A549 (cell line): Measurements from ENCODE around the gene CADM1.

Experiments used
- CEBPB ChIP-seq, 2 experiments: fragments of >200 bp in 1 of 2; sonication (Bioruptor Twin) in 1 of 2; formaldehyde crosslinking in 1 of 2; IDR thresholded peaks; 2 replicates each; pipeline ENCODE4 v1.6.1; 2012 to 2016
- CHD2 ChIP-seq: fragments of 150-350 bp; IDR thresholded peaks from 2 replicates; pipeline ENCODE4 v1.6.1; 2014; ENCODE audit warnings: low read length; ENCODE audit not compliant: partially characterized antibody
- CTCF ChIP-seq: fragments of >200 bp; sonication (Bioruptor Twin); formaldehyde crosslinking; IDR thresholded peaks from 3 replicates; pipeline ENCODE4 v1.5.1; 2016
- HDAC2 ChIP-seq: fragments of 200-600 bp; sonication (generic); IDR thresholded peaks from 2 replicates; pipeline ENCODE4 v1.6.1; 2016
- HMGXB4 ChIP-seq: fragments of 250-450 bp; sonication (Bioruptor Pico); IDR thresholded peaks from 2 replicates; pipeline ENCODE4 v1.5.0; 2021; ENCODE audit warnings: mild to moderate bottlenecking, moderate library complexity, borderline replicate concordance
- HOXA7 ChIP-seq: fragments of 250-450 bp; sonication (Bioruptor Pico); IDR thresholded peaks from 2 replicates; pipeline ENCODE4 v1.5.0; 2020; ENCODE audit warnings: mild to moderate bottlenecking, moderate library complexity
- MAX ChIP-seq: IDR thresholded peaks from 2 replicates; pipeline ENCODE4 v1.6.1; 2012
- NFE2L2 ChIP-seq: fragments of 150-350 bp; conservative IDR thresholded peaks from 2 replicates; pipeline ENCODE4 v1.6.1; 2014; ENCODE audit warnings: low read length
- PBX3 ChIP-seq: IDR thresholded peaks from 2 replicates; pipeline ENCODE4 v1.6.1; 2012
- POLR2A ChIP-seq: IDR thresholded peaks from 2 replicates; pipeline ENCODE4 v1.6.1; 2012; ENCODE audit warnings: mild to moderate bottlenecking, low read length
- RAD21 ChIP-seq, 2 experiments: fragments of >200 bp in 1 of 2; sonication (Bioruptor Twin) in 1 of 2; formaldehyde crosslinking in 1 of 2; IDR thresholded peaks in 1 of 2; conservative IDR thresholded peaks in 1 of 2; 2 replicates in 1 of 2; 3 replicates in 1 of 2; pipeline ENCODE4 v1.6.1; 2012 to 2018; ENCODE audit warnings: inconsistent platforms in 1 of 2
- SMC3 ChIP-seq: fragments of >200 bp; sonication (Bioruptor Twin); formaldehyde crosslinking; IDR thresholded peaks from 3 replicates; pipeline ENCODE4 v1.6.1; 2018; ENCODE audit warnings: inconsistent platforms
- TFCP2L1 ChIP-seq: fragments of 250-450 bp; sonication (Bioruptor Pico); IDR thresholded peaks from 2 replicates; pipeline ENCODE4 v1.5.0; 2021; ENCODE audit warnings: mild to moderate bottlenecking
- TP53 ChIP-seq: fragments of 250-450 bp; sonication (Bioruptor Pico); IDR thresholded peaks from 2 replicates; pipeline ENCODE4 v1.5.0; 2021; ENCODE audit warnings: mild to moderate bottlenecking, moderate library complexity

GRCh38 chr11:115314330-115314920 is 189.8 kb downstream of the CADM1 start:
- TF ChIP-seq POLR2A = no peak
- no peak for TF ChIP-seq TFCP2L1 (CRISPR knock-in tag)
- no peak for TF ChIP-seq CEBPB (IDR thresholded peaks at IDR 0.05)
- TF ChIP-seq CTCF = no peak
- no peak for TF ChIP-seq CHD2
- TF ChIP-seq RAD21 (conservative IDR thresholded peaks at IDR 0.05 in 1 of 2, IDR thresholded peaks at IDR 0.05 in 1 of 2) = no peak
- TF ChIP-seq SMC3 = no peak
- no peak for TF ChIP-seq HMGXB4 (CRISPR knock-in tag)
- TF ChIP-seq PBX3 = no peak
- no peak for TF ChIP-seq NFE2L2
- TF ChIP-seq HOXA7 = no peak
- TF ChIP-seq TP53 (CRISPR knock-in tag) = no peak
- no peak for TF ChIP-seq MAX
- no peak for TF ChIP-seq HDAC2
